GM21360 (cell line): ENCODE results near the gene TACR2.

Experiments
- ATAC-seq: cut with Tn5 transposase; IDR thresholded peaks from one replicate; pipeline ENCODE4 v1.9.1; 2021; ENCODE audit warnings: mild to moderate bottlenecking, moderate library complexity; ENCODE audit not compliant: unreplicated experiment

Gene TACR2

GRCh38 chr10:69405221-69405620 is 11.5 kb downstream of the TACR2 start:
- ATAC-seq: no peak

- ATAC-seq: no peak
Observed at GRCh38 chr10:69404786-69405185, 11.9 kb downstream of the TACR2 start.

- no peak for ATAC-seq
Observed at GRCh38 chr10:69403519-69403918, 13.2 kb downstream of the TACR2 start.

GRCh38 chr10:69403066-69403465 is 13.7 kb downstream of the TACR2 start:
- no peak for ATAC-seq

- ATAC-seq: no peak
Observed at GRCh38 chr10:69402386-69402785, 14.3 kb downstream of the TACR2 start.

GRCh38 chr10:69401416-69401815 is 15.3 kb downstream of the TACR2 start:
- ATAC-seq: no peak

- ATAC-seq: no peak
Observed at GRCh38 chr10:69400936-69401335, 15.8 kb downstream of the TACR2 start.

GRCh38 chr10:69398466-69398865 is 18.3 kb downstream of the TACR2 start:
- ATAC-seq: no peak

- ATAC-seq: no peak
Observed at GRCh38 chr10:69397972-69398371, 18.7 kb downstream of the TACR2 start.

- ATAC-seq: no peak
Observed at GRCh38 chr10:69394020-69394419, 22.7 kb downstream of the TACR2 start.

- peak; percentile 70 for ATAC-seq
Observed at GRCh38 chr10:69392481-69393000, 24.2 kb downstream of the TACR2 start.

GRCh38 chr10:69391158-69391557 is 25.6 kb downstream of the TACR2 start:
- ATAC-seq: no peak

GRCh38 chr10:69389827-69390490 is 26.8 kb downstream of the TACR2 start:
- ATAC-seq: no peak

GRCh38 chr10:69388488-69388887 is 28.2 kb downstream of the TACR2 start:
- ATAC-seq: no peak

- ATAC-seq: no peak
Observed at GRCh38 chr10:69387500-69387899, 29.2 kb downstream of the TACR2 start.

- no peak for ATAC-seq
Observed at GRCh38 chr10:69385454-69386350, 31.0 kb downstream of the TACR2 start.

GRCh38 chr10:69384320-69384719 is 32.4 kb downstream of the TACR2 start:
- ATAC-seq: no peak

GRCh38 chr10:69383558-69383957 is 33.2 kb downstream of the TACR2 start:
- no peak for ATAC-seq

GRCh38 chr10:69382382-69383117 is 34.2 kb downstream of the TACR2 start:
- no peak for ATAC-seq

- ATAC-seq: no peak
Observed at GRCh38 chr10:69379800-69380199, 36.9 kb downstream of the TACR2 start.

- ATAC-seq: no peak
Observed at GRCh38 chr10:69377933-69378332, 38.8 kb downstream of the TACR2 start.
